ENCODE measurements around the gene CIZ1. TPM values are rescaled to one million over a fixed set of nuclear protein-coding genes. Genes with fewer than 3 reads are reported as not detected.

The CIZ1 gene
- total and polyA plus RNA-seq, 2 experiments from 2014 or later, result 95.0 to 105 TPM

- Histone ChIP-seq H3K27me3 (no peaks in the 10 kb centered on the region), H3K9me3 (ENCODE audit: low read depth) (no peaks in the 10 kb centered on the region)
- DNase-seq (ENCODE audit: low read depth in 1 of 2, low spot score in 1 of 2), result no peak
Observed at GRCh38 chr9:128120741-128121465, 70.5 kb downstream of the CIZ1 start.

DNA sequence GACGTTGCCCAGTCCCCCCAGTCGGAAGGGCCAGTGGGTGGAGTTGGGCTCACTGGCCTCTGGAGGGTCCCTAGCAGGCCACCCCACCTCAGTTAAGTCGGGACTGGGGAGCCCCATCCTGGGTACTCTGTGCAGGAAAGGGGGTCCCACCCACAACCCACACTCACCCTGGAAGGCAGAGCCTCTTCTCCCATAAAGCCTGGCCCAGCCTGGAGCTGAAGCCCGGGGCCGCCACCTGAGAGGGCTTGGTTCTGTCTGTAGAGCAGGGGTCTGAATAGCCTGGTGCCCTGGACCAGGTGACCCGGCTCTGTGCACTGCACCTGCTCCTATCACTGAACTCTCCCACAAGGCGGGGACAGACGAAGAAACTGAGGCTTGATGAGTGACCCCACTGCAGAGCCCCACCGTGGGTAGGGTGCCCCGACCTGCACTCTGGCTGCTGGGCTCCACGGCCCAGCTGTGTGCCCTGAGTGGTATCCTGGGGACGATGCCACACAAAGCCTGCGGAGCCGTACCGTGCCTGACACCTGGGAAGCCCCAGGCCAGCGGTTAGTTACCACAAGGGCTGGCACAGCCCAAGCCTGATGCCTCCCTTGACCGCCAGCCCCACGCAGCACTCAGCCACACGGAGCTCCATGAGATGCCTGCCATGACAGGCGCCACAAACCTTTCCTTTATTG lies 71.2 kb downstream of the CIZ1 start:
- no peaks in the 10 kb centered on the region for H3K4me1 ChIP-seq (ENCODE audit: low read depth)
- DNase-seq (ENCODE audit: low read depth in 1 of 2, low spot score in 1 of 2), result no peak
- H3K27ac ChIP-seq, result no peak overlapping the region
- H3K36me3 ChIP-seq, result peaks cover 16% of the 10 kb centered on the region
- TF ChIP-seq, protein P1, sequence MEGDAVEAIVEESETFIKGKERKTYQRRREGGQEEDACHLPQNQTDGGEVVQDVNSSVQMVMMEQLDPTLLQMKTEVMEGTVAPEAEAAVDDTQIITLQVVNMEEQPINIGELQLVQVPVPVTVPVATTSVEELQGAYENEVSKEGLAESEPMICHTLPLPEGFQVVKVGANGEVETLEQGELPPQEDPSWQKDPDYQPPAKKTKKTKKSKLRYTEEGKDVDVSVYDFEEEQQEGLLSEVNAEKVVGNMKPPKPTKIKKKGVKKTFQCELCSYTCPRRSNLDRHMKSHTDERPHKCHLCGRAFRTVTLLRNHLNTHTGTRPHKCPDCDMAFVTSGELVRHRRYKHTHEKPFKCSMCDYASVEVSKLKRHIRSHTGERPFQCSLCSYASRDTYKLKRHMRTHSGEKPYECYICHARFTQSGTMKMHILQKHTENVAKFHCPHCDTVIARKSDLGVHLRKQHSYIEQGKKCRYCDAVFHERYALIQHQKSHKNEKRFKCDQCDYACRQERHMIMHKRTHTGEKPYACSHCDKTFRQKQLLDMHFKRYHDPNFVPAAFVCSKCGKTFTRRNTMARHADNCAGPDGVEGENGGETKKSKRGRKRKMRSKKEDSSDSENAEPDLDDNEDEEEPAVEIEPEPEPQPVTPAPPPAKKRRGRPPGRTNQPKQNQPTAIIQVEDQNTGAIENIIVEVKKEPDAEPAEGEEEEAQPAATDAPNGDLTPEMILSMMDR (IDR thresholded peaks at IDR 0.05; ENCODE audit: low read depth, low read length), result no peak
- H3K4me3 ChIP-seq, result no peak overlapping the region
- no peaks in the 10 kb centered on the region for H3K9me3 ChIP-seq (ENCODE audit: low read depth)
- no peaks in the 10 kb centered on the region for H3K27me3 ChIP-seq

More at GRCh38 chr9:128120741-128121465, 70.5 kb downstream of the CIZ1 start:
- no peaks in the 10 kb centered on the region for H3K4me1 ChIP-seq (ENCODE audit: low read depth)
- TF ChIP-seq, protein P1 (IDR thresholded peaks at IDR 0.05; ENCODE audit: low read depth, low read length), result no peak
- no peak overlapping the region for H3K4me3 ChIP-seq
- peaks cover 16% of the 10 kb centered on the region for H3K36me3 ChIP-seq
- H3K27ac ChIP-seq, result no peak overlapping the region

- Histone ChIP-seq H3K27ac (no peak overlapping the region), H3K4me3 (no peak overlapping the region), H3K27me3 (no peaks in the 10 kb centered on the region), H3K9me3 (ENCODE audit: low read depth) (no peaks in the 10 kb centered on the region), H3K4me1 (ENCODE audit: low read depth) (no peaks in the 10 kb centered on the region), H3K36me3 (peaks cover 14% of the 10 kb centered on the region)
- no peak for DNase-seq (ENCODE audit: low read depth in 1 of 2, low spot score in 1 of 2)
- TF ChIP-seq, protein P1 (IDR thresholded peaks at IDR 0.05; ENCODE audit: low read depth, low read length), result no peak
Observed at GRCh38 chr9:128118971-128119665, 72.3 kb downstream of the CIZ1 start.

- Histone ChIP-seq H3K27me3 (no peaks in the 10 kb centered on the region), H3K27ac (no peak overlapping the region), H3K9me3 (ENCODE audit: low read depth) (no peaks in the 10 kb centered on the region), H3K4me1 (ENCODE audit: low read depth) (no peaks in the 10 kb centered on the region), H3K36me3 (peaks cover 10% of the 10 kb centered on the region), H3K4me3 (no peak overlapping the region)
- TF ChIP-seq, protein P1 (IDR thresholded peaks at IDR 0.05; ENCODE audit: low read depth, low read length), result no peak
- no peak for DNase-seq (ENCODE audit: low read depth in 1 of 2, low spot score in 1 of 2)
Observed at GRCh38 chr9:128118472-128118857, 72.9 kb downstream of the CIZ1 start.

DNA sequence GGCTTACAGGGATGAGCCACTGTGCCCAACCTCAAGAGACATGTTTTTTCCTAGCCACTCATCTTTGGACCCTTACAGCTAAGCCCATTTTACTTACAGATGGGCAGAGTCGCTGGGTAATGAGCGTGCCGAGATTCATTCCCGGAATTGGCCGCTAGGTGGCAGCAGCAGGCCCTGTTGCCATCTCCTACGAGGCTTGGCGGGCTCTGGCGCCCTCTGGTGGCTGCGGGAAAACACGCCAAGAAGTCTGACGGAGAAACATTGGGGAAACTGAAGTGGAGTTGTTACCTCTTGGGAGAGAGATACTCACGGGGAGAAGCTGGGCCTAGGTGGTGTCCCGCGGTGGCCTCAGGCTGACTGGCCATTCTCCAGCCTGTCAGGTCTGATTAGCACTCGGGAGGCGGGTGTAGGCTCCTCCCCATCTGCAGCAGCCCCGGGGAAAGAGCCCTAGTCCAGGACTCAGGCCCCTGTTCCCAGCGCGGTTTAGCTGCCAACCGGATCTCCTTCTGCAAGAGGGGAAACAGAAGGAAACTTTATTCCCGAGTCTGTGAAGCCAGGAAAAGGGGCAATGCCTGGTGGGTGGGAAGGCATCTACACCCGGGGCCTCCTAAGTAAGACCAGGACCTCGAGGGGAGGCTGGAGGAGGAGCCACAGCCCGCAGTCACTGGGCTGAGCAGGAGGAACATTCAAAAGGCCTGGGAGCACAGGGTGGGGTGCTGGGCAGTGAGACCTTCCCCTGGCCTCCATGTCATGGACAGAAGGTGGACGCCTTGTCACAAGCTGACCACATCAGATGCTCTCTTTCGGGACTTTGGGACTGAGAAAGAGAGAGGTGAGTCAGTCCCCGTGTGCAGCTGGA lies 73.5 kb downstream of the CIZ1 start:
- peaks cover 7% of the 10 kb centered on the region for H3K36me3 ChIP-seq
- H3K4me1 ChIP-seq (ENCODE audit: low read depth), result no peaks in the 10 kb centered on the region
- H3K4me3 ChIP-seq, result no peak overlapping the region
- DNase-seq (ENCODE audit: low read depth in 1 of 2, low spot score in 1 of 2), result peak; percentile 91 to 92
- H3K9me3 ChIP-seq (ENCODE audit: low read depth), result no peaks in the 10 kb centered on the region
- TF ChIP-seq, protein P1 (IDR thresholded peaks at IDR 0.05; ENCODE audit: low read depth, low read length), result peak; percentile 100
- H3K27ac ChIP-seq, result no peak overlapping the region
- no peaks in the 10 kb centered on the region for H3K27me3 ChIP-seq
